ENCODE measurements around the gene COL20A1. TPM values are rescaled to one million over a fixed set of nuclear protein-coding genes. Genes with fewer than 3 reads are reported as not detected.

The COL20A1 gene
- total and polyA plus RNA-seq, 2 donors from 2014 or later = 0.58 TPM; not detected in 1

GRCh38 chr20:63320616-63321147 lies 27.7 kb downstream of the COL20A1 start:
- TF ChIP-seq, protein P1, sequence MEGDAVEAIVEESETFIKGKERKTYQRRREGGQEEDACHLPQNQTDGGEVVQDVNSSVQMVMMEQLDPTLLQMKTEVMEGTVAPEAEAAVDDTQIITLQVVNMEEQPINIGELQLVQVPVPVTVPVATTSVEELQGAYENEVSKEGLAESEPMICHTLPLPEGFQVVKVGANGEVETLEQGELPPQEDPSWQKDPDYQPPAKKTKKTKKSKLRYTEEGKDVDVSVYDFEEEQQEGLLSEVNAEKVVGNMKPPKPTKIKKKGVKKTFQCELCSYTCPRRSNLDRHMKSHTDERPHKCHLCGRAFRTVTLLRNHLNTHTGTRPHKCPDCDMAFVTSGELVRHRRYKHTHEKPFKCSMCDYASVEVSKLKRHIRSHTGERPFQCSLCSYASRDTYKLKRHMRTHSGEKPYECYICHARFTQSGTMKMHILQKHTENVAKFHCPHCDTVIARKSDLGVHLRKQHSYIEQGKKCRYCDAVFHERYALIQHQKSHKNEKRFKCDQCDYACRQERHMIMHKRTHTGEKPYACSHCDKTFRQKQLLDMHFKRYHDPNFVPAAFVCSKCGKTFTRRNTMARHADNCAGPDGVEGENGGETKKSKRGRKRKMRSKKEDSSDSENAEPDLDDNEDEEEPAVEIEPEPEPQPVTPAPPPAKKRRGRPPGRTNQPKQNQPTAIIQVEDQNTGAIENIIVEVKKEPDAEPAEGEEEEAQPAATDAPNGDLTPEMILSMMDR (IDR thresholded peaks at IDR 0.05; ENCODE audit: borderline replicate concordance, extremely low read depth, insufficient read depth) = no peak
- intact Hi-C loops (cut with DNase I) = no loop called here
- no peaks in the 10 kb centered on the region for H3K27me3 ChIP-seq (ENCODE audit: control insufficient read depth, insufficient read depth, low read length)
- no peaks in the 10 kb centered on the region for H3K4me1 ChIP-seq (ENCODE audit: control insufficient read depth in 2 of 3, insufficient read depth in 2 of 3, low read depth in 1 of 3, low read length in 3 of 3)
- FAIRE-seq (no peak), DNase-seq (peak in 1 of 5 donors; percentile 39)
- H3K9ac ChIP-seq (ENCODE audit: low read length in 3 of 3) = no peak overlapping the region
- H3K4me3 ChIP-seq (ENCODE audit: low read length in 3 of 3) = no peak overlapping the region
- no peak overlapping the region for H3K27ac ChIP-seq (ENCODE audit: low read depth in 2 of 2, low read length in 2 of 2)
- no peaks in the 10 kb centered on the region for H3K36me3 ChIP-seq (ENCODE audit: control insufficient read depth in 2 of 3, insufficient read depth in 3 of 3, low read length in 3 of 3)
- H3K9me3 ChIP-seq (ENCODE audit: control insufficient read depth in 2 of 3, insufficient read depth in 1 of 3, low read length in 3 of 3) = no peaks in the 10 kb centered on the region

- intact Hi-C loops (cut with DNase I) = no loop called here
- FAIRE-seq (no peak), DNase-seq (peak in 4 of 5 donors; percentile 45 to 74 (median 56))
- Histone ChIP-seq H3K27me3 (ENCODE audit: control insufficient read depth, insufficient read depth, low read length) (no peaks in the 10 kb centered on the region), H3K9ac (ENCODE audit: low read length in 3 of 3) (no peak overlapping the region), H3K4me1 (ENCODE audit: control insufficient read depth in 2 of 3, insufficient read depth in 2 of 3, low read depth in 1 of 3, low read length in 3 of 3) (no peaks in the 10 kb centered on the region), H3K4me3 (ENCODE audit: low read length in 3 of 3) (no peak overlapping the region), H3K36me3 (ENCODE audit: control insufficient read depth in 2 of 3, insufficient read depth in 3 of 3, low read length in 3 of 3) (no peaks in the 10 kb centered on the region), H3K27ac (ENCODE audit: low read depth in 2 of 2, low read length in 2 of 2) (no peak overlapping the region), H3K9me3 (ENCODE audit: control insufficient read depth in 2 of 3, insufficient read depth in 1 of 3, low read length in 3 of 3) (no peaks in the 10 kb centered on the region)
- TF ChIP-seq, protein P1 (IDR thresholded peaks at IDR 0.05; ENCODE audit: borderline replicate concordance, extremely low read depth, insufficient read depth) = no peak
These were observed 28.3 kb downstream of the COL20A1 start for GRCh38 chr20:63321148-63321831.

GRCh38 chr20:63322146-63322932 lies 29.4 kb downstream of the COL20A1 start:
- no peak overlapping the region for H3K9ac ChIP-seq (ENCODE audit: low read length in 3 of 3)
- H3K36me3 ChIP-seq (ENCODE audit: control insufficient read depth in 2 of 3, insufficient read depth in 3 of 3, low read length in 3 of 3) = no peaks in the 10 kb centered on the region
- DNase-seq (peak in 2 of 5 donors; percentile 59 to 66), FAIRE-seq (no peak)
- H3K27ac ChIP-seq (ENCODE audit: low read depth in 2 of 2, low read length in 2 of 2) = no peak overlapping the region
- peaks cover 0 to 5% (median 0%) of the 10 kb centered on the region in 3 donors for H3K9me3 ChIP-seq (ENCODE audit: control insufficient read depth in 2 of 3, insufficient read depth in 1 of 3, low read length in 3 of 3)
- no peaks in the 10 kb centered on the region for H3K4me1 ChIP-seq (ENCODE audit: control insufficient read depth in 2 of 3, insufficient read depth in 2 of 3, low read depth in 1 of 3, low read length in 3 of 3)
- TF ChIP-seq, protein P1 (IDR thresholded peaks at IDR 0.05; ENCODE audit: borderline replicate concordance, extremely low read depth, insufficient read depth) = no peak
- H3K27me3 ChIP-seq (ENCODE audit: control insufficient read depth, insufficient read depth, low read length) = no peaks in the 10 kb centered on the region
- intact Hi-C loops (cut with DNase I) = no loop called here
- no peak overlapping the region for H3K4me3 ChIP-seq (ENCODE audit: low read length in 3 of 3)
